SK-N-SH treated with all-trans-retinoic acid at 6 μM for 48 hours (cell line): ENCODE measurements around the gene MGAT3.

Source experiments
- ATAC-seq: fragments of 200-7000 bp; cut with Tn5 transposase; 3 replicates; pipeline ENCODE4 v1.9.1; 2020; ENCODE audit warnings: mild to moderate bottlenecking, moderate library complexity
- ARNTL ChIP-seq: fragments of 450-650 bp; formaldehyde crosslinking; IDR thresholded peaks from 2 replicates; pipeline ENCODE4 v1.5.0; 2020; ENCODE audit warnings: low read depth, mild to moderate bottlenecking, moderate library complexity, borderline replicate concordance
- BACH2 ChIP-seq: fragments of 250-450 bp; sonication (Bioruptor Pico); IDR thresholded peaks from 2 replicates; pipeline ENCODE4 v1.9.0; 2021; ENCODE audit warnings: mild to moderate bottlenecking, borderline replicate concordance
- CSDC2 ChIP-seq: fragments of 250-450 bp; sonication (Bioruptor Pico); IDR thresholded peaks from 2 replicates; pipeline ENCODE4 v1.5.0; 2020; ENCODE audit warnings: mild to moderate bottlenecking, moderate library complexity
- ESRRG ChIP-seq: fragments of 250-450 bp; sonication (Bioruptor Pico); IDR thresholded peaks from 2 replicates; pipeline ENCODE4 v1.6.1; 2021; ENCODE audit warnings: mild to moderate bottlenecking
- GLIS3 ChIP-seq: fragments of 250-450 bp; sonication (Bioruptor Pico); IDR thresholded peaks from 2 replicates; pipeline ENCODE4 v1.5.0; 2020; ENCODE audit warnings: mild to moderate bottlenecking, moderate library complexity
- ISL1 ChIP-seq: fragments of 250-450 bp; sonication (Bioruptor Pico); IDR thresholded peaks from 2 replicates; pipeline ENCODE4 v2.1.2; 2022; ENCODE audit warnings: mild to moderate bottlenecking, moderate library complexity
- OSR1 ChIP-seq: fragments of 250-450 bp; sonication (Bioruptor Pico); IDR thresholded peaks from 2 replicates; pipeline ENCODE4 v1.8.0; 2022; ENCODE audit warnings: moderate library complexity, mild to moderate bottlenecking, inconsistent platforms
- PPARA ChIP-seq: fragments of 250-450 bp; sonication (Bioruptor Pico); IDR thresholded peaks from 2 replicates; pipeline ENCODE4 v1.5.0; 2020; ENCODE audit warnings: mild to moderate bottlenecking, borderline replicate concordance
- RARB ChIP-seq: fragments of 250-450 bp; sonication (Bioruptor Pico); IDR thresholded peaks from 2 replicates; pipeline ENCODE4 v1.8.0; 2021; ENCODE audit warnings: mild to moderate bottlenecking, moderate library complexity
- SNAI2 ChIP-seq: fragments of 250-450 bp; sonication (Bioruptor Pico); IDR thresholded peaks from 2 replicates; pipeline ENCODE4 v1.5.0; 2020; ENCODE audit warnings: mild to moderate bottlenecking, moderate library complexity
- TCF4 ChIP-seq: fragments of 250-450 bp; sonication (Bioruptor Pico); IDR thresholded peaks from 2 replicates; pipeline ENCODE4 v1.8.0; 2021; ENCODE audit warnings: mild to moderate bottlenecking, moderate library complexity, borderline replicate concordance
- TOX ChIP-seq: fragments of 250-450 bp; sonication (Bioruptor Pico); IDR thresholded peaks from 2 replicates; pipeline ENCODE4 v1.8.0; 2021; ENCODE audit warnings: mild to moderate bottlenecking, moderate library complexity, borderline replicate concordance
- ZC3H10 ChIP-seq: fragments of 250-450 bp; sonication (Bioruptor Pico); IDR thresholded peaks from 2 replicates; pipeline ENCODE4 v1.5.1; 2021; ENCODE audit warnings: mild to moderate bottlenecking, moderate library complexity
- ZFP3 ChIP-seq: fragments of 250-450 bp; sonication (Bioruptor Pico); IDR thresholded peaks from 2 replicates; pipeline ENCODE4 v1.5.0; 2020; ENCODE audit warnings: mild to moderate bottlenecking, moderate library complexity
- ZFP30 ChIP-seq: fragments of 450-650 bp; formaldehyde crosslinking; IDR thresholded peaks from 2 replicates; pipeline ENCODE4 v1.5.0; 2022; ENCODE audit warnings: mild to moderate bottlenecking, moderate library complexity
- ZNF565 ChIP-seq: fragments of 450-650 bp; formaldehyde crosslinking; conservative IDR thresholded peaks from 2 replicates; pipeline ENCODE4 v1.5.0; 2020; ENCODE audit warnings: low read depth, mild to moderate bottlenecking, moderate library complexity
- ZNF70 ChIP-seq: fragments of 450-650 bp; formaldehyde crosslinking; IDR thresholded peaks from 2 replicates; pipeline ENCODE4 v1.5.0; 2020; ENCODE audit warnings: mild to moderate bottlenecking, moderate library complexity
- ZNF8 ChIP-seq: fragments of 450-650 bp; formaldehyde crosslinking; IDR thresholded peaks from 2 replicates; pipeline ENCODE4 v1.5.0; 2020; ENCODE audit warnings: mild to moderate bottlenecking, moderate library complexity
- TF ChIP-seq, protein P1 (sequence below): fragments of 250-450 bp; sonication (Bioruptor Pico); IDR thresholded peaks from 2 replicates; pipeline ENCODE4 v1.5.1; 2021; ENCODE audit warnings: mild to moderate bottlenecking, moderate library complexity
- TF ChIP-seq, protein P2 (sequence below): fragments of 250-450 bp; sonication (Bioruptor Pico); IDR thresholded peaks from 2 replicates; pipeline ENCODE4 v1.8.0; 2020; ENCODE audit warnings: mild to moderate bottlenecking, moderate library complexity, borderline replicate concordance
- TF ChIP-seq, protein P3 (sequence below): fragments of 250-450 bp; sonication (Bioruptor Pico); IDR thresholded peaks from 2 replicates; pipeline ENCODE4 v1.8.0; 2021; ENCODE audit warnings: low read depth, mild to moderate bottlenecking, moderate library complexity, borderline replicate concordance
- TF ChIP-seq, protein P4 (sequence below): fragments of 250-450 bp; sonication (Bioruptor Pico); IDR thresholded peaks from 2 replicates; pipeline ENCODE4 v1.5.1; 2020; ENCODE audit warnings: low read depth, mild to moderate bottlenecking, moderate library complexity

Gene MGAT3

DNA sequence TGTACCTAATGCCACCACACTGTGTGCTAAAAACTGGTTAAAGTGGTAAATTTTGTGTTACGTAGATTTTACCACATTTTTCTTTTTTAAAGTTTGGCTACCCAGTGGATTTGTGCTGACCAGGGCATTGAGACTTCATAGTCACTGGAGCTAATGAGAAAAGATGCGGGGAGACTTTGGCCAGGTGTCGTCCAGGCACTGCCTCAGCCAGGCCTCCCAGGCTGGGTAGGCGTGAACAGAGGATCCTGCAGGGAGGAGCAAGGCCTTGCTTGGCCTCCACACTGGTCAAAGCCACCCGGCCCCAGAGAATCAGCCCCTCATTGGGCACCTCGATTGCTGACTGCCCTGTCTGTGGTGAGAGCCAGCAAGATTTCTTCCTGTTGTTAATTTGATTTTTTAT is 13.4 kb upstream of the MGAT3 start:
- no peak for ATAC-seq
- TF ChIP-seq PPARA (CRISPR knock-in tag): no peak
- no peak for TF ChIP-seq ESRRG
- TF ChIP-seq CSDC2 (CRISPR knock-in tag): no peak
- TF ChIP-seq TCF4: no peak
- TF ChIP-seq, protein P1, sequence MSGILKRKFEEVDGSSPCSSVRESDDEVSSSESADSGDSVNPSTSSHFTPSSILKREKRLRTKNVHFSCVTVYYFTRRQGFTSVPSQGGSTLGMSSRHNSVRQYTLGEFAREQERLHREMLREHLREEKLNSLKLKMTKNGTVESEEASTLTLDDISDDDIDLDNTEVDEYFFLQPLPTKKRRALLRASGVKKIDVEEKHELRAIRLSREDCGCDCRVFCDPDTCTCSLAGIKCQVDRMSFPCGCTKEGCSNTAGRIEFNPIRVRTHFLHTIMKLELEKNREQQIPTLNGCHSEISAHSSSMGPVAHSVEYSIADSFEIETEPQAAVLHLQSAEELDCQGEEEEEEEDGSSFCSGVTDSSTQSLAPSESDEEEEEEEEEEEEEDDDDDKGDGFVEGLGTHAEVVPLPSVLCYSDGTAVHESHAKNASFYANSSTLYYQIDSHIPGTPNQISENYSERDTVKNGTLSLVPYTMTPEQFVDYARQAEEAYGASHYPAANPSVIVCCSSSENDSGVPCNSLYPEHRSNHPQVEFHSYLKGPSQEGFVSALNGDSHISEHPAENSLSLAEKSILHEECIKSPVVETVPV (CRISPR knock-in tag): no peak
- no peak for TF ChIP-seq ZC3H10 (CRISPR knock-in tag)
- no peak for TF ChIP-seq ISL1 (CRISPR knock-in tag)
- TF ChIP-seq, protein P2, sequence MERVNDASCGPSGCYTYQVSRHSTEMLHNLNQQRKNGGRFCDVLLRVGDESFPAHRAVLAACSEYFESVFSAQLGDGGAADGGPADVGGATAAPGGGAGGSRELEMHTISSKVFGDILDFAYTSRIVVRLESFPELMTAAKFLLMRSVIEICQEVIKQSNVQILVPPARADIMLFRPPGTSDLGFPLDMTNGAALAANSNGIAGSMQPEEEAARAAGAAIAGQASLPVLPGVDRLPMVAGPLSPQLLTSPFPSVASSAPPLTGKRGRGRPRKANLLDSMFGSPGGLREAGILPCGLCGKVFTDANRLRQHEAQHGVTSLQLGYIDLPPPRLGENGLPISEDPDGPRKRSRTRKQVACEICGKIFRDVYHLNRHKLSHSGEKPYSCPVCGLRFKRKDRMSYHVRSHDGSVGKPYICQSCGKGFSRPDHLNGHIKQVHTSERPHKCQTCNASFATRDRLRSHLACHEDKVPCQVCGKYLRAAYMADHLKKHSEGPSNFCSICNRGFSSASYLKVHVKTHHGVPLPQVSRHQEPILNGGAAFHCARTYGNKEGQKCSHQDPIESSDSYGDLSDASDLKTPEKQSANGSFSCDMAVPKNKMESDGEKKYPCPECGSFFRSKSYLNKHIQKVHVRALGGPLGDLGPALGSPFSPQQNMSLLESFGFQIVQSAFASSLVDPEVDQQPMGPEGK (CRISPR knock-in tag): no peak
- no peak for TF ChIP-seq GLIS3 (CRISPR knock-in tag)
- TF ChIP-seq SNAI2 (CRISPR knock-in tag): no peak
- no peak for TF ChIP-seq OSR1 (CRISPR knock-in tag)
- TF ChIP-seq BACH2 (CRISPR knock-in tag): no peak
- TF ChIP-seq ARNTL: no peak
- no peak for TF ChIP-seq ZFP3
- no peak for TF ChIP-seq TOX

DNA sequence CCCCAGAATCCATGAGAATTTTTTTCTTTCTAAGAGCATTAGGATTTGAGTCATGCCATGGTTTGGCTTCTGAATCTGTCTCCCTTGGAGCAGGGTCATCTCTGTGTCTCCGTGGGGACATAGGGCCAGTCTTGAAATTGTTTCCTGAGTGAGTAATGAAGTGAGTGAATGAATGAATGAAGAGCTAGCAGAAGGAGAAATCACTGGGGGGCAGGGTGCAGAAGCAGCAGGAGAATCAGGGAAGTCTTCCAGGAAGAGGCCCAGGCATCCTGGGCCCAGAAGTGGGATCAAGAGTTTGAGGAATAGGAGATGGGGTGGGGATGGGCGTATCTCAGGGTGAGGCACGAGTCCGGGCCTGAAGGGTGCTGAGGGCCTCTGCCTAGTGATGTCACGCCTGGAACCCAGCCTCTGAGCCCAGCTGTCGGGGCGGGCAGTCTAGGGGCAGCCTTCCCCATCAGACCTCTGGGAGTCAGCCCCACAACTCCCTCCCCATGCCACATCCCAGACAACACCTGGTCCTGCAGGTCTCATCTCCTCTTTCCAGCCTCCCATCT is 12.5 kb upstream of the MGAT3 start:
- ATAC-seq: no peak

DNA sequence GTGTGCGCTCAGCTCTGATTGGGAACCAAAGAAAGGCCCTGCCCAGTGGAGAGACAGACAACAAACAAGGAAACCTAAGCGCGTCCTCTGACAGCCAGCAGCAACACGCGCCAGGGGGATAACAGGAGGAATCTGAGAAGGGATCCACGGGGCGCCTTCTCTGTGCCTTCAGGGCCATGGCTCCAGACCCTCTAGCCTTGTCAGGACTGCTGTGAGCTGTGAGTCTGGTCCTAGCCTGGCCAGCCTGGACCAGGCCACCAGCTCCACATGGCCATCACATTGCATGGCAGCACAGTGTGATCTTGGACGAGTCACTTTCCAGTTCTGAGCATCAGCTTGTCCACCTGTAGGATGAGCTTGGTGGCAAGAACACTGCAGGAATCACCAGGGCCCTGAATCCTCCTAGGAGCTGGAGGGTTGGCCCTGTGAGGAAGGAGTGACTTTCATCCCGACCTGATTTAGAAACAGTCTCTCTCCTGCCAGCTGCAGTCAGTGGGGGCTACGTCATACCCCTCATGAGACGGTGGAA is 11.8 kb upstream of the MGAT3 start:
- no peak for TF ChIP-seq CSDC2 (CRISPR knock-in tag)
- TF ChIP-seq, protein P3, sequence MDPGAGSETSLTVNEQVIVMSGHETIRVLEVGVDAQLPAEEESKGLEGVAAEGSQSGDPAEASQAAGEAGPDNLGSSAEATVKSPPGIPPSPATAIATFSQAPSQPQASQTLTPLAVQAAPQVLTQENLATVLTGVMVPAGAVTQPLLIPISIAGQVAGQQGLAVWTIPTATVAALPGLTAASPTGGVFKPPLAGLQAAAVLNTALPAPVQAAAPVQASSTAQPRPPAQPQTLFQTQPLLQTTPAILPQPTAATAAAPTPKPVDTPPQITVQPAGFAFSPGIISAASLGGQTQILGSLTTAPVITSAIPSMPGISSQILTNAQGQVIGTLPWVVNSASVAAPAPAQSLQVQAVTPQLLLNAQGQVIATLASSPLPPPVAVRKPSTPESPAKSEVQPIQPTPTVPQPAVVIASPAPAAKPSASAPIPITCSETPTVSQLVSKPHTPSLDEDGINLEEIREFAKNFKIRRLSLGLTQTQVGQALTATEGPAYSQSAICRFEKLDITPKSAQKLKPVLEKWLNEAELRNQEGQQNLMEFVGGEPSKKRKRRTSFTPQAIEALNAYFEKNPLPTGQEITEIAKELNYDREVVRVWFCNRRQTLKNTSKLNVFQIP (CRISPR knock-in tag): no peak
- ATAC-seq: no peak

More for the DNA sequence above, 12.5 kb upstream of the MGAT3 start:
- TF ChIP-seq RARB (CRISPR knock-in tag) (no peak), ZFP3 (no peak), BACH2 (CRISPR knock-in tag) (no peak), ZNF565 (CRISPR knock-in tag) (no peak), PPARA (CRISPR knock-in tag) (no peak), OSR1 (CRISPR knock-in tag) (no peak), CSDC2 (CRISPR knock-in tag) (no peak), ARNTL (no peak), ZNF70 (CRISPR knock-in tag) (no peak), ZFP30 (CRISPR knock-in tag) (no peak), ZNF8 (CRISPR knock-in tag) (no peak), GLIS3 (CRISPR knock-in tag) (no peak), SNAI2 (CRISPR knock-in tag) (no peak), ZC3H10 (CRISPR knock-in tag) (no peak), TOX (no peak), ESRRG (no peak), TCF4 (no peak)
- TF ChIP-seq, protein P1 (CRISPR knock-in tag): no peak
- TF ChIP-seq, protein P4, sequence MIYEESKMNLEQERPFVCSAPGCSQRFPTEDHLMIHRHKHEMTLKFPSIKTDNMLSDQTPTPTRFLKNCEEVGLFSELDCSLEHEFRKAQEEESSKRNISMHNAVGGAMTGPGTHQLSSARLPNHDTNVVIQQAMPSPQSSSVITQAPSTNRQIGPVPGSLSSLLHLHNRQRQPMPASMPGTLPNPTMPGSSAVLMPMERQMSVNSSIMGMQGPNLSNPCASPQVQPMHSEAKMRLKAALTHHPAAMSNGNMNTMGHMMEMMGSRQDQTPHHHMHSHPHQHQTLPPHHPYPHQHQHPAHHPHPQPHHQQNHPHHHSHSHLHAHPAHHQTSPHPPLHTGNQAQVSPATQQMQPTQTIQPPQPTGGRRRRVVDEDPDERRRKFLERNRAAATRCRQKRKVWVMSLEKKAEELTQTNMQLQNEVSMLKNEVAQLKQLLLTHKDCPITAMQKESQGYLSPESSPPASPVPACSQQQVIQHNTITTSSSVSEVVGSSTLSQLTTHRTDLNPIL (CRISPR knock-in tag): no peak
- TF ChIP-seq, protein P3 (CRISPR knock-in tag): no peak
